ENCODE measurements around the gene TCF4. TPM values are rescaled to one million over a fixed set of nuclear protein-coding genes. Genes with fewer than 3 reads are reported as not detected.

Gene TCF4
- total RNA-seq, 5 donors from 2014 or later (not counting 1 experiment from before 2014, with no cell fraction given), result 2.6 to 11.0 (median 6.6) TPM

DNA sequence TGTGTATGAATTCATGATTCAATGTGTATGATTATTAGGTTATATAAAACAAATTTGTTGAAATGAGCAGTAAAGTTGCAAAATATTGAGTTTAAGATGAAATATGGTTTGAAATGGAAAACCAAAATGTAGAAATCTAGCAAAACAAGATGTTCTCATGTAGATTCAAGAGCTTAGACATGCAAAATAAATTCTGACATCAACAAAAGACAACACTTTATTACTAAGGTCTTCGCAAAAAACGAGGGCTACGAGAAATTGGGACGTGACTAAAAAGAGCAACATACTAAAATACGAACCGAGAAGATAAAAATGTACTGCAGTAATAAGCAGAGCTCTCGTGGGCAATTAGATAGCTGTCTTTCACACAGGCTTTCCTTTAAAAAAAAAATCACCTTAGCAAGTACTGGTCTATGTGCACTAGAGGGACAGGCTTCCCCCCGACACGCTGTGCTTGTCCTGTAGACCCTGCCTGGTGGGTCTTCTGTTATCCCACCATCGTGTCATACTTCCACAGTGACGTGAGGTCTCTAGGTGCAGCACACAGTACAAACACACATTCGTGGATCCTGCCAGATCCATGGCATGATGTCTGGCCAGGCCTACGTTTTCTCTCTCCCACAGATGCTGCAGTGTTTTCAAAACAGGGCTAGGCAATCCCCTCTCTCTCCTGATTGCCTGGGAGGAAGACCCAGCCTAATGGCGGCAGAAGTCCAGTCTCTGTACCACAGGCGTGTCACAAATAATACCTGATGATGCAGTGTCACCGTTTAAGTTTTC, 240.8 kb downstream of the TCF4 start:
- no peaks in the 10 kb centered on the region for H3K9me3 Mint-ChIP-seq
- H3K9me3 ChIP-seq, result no peaks in the 10 kb centered on the region
- H3K4me3 ChIP-seq (ENCODE audit: control insufficient read depth in 1 of 2, extremely low read depth in 1 of 2, low read length in 1 of 2), result no peak overlapping the region
- no peaks in the 10 kb centered on the region for H3K36me3 Mint-ChIP-seq
- no peak overlapping the region for H3K27ac Mint-ChIP-seq
- no peaks in the 10 kb centered on the region for H3K36me3 ChIP-seq (ENCODE audit: control insufficient read depth in 2 of 2, extremely low read depth in 1 of 2, insufficient read depth in 1 of 2, low read length in 1 of 2)
- ATAC-seq (replicated peaks in 1 of 4) (no peak), DNase-seq (no peak)
- 73% methylated on average over 13 of the region's 16 CpGs for WGBS (ENCODE audit: insufficient coverage)
- no peaks in the 10 kb centered on the region for H3K27me3 Mint-ChIP-seq
- H3K4me1 ChIP-seq (ENCODE audit: control insufficient read depth in 1 of 2, extremely low read depth in 1 of 2, insufficient read depth in 2 of 2, low read length in 2 of 2), result no peaks in the 10 kb centered on the region
- H3K27me3 ChIP-seq (replicated peaks in 1 of 2; ENCODE audit: control insufficient read depth in 2 of 2, extremely low read depth in 1 of 2, insufficient read depth in 2 of 2, low read length in 1 of 2), result no peaks in the 10 kb centered on the region
- H3K4me1 Mint-ChIP-seq, result no peaks in the 10 kb centered on the region
- no peak overlapping the region for H3K4me3 Mint-ChIP-seq
- ChIA-PET CTCF (no interaction called here), POLR2A (no interaction called here)
- H3K27ac ChIP-seq (ENCODE audit: low read length), result no peak overlapping the region

DNA sequence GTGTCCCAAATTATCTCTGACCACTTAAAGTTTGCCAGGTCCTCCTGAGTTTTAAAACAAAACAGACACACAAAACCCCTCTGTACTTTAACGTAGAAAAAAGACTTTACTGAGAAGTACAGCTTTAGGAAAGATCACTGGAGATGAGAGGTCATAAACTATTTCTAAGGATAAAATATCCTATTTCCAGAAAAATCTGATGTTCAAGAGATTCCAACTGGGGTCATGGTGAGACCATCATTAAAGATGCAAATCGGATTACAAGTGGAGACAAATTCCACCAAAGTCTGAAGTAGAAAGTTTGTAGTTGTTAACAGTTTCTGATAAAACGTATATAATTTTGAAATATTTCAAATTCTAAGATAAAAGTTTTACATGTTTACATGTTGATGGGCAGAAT, 241.6 kb downstream of the TCF4 start:
- no peaks in the 10 kb centered on the region for H3K36me3 Mint-ChIP-seq
- Histone ChIP-seq H3K9me3 (no peaks in the 10 kb centered on the region), H3K27me3 (replicated peaks in 1 of 2; ENCODE audit: control insufficient read depth in 2 of 2, extremely low read depth in 1 of 2, insufficient read depth in 2 of 2, low read length in 1 of 2) (no peaks in the 10 kb centered on the region), H3K4me3 (ENCODE audit: control insufficient read depth in 1 of 2, extremely low read depth in 1 of 2, low read length in 1 of 2) (no peak overlapping the region), H3K27ac (ENCODE audit: low read length) (no peak overlapping the region), H3K36me3 (ENCODE audit: control insufficient read depth in 2 of 2, extremely low read depth in 1 of 2, insufficient read depth in 1 of 2, low read length in 1 of 2) (no peaks in the 10 kb centered on the region), H3K4me1 (ENCODE audit: control insufficient read depth in 1 of 2, extremely low read depth in 1 of 2, insufficient read depth in 2 of 2, low read length in 2 of 2) (no peaks in the 10 kb centered on the region)
- H3K9me3 Mint-ChIP-seq, result no peaks in the 10 kb centered on the region
- CTCF ChIA-PET, result no interaction called here
- no peak overlapping the region for H3K4me3 Mint-ChIP-seq
- DNase-seq (no peak), ATAC-seq (replicated peaks in 1 of 4) (no peak)
- no peak overlapping the region for H3K27ac Mint-ChIP-seq
- H3K4me1 Mint-ChIP-seq, result no peaks in the 10 kb centered on the region
- POLR2A ChIA-PET, result no interaction called here
- no CpG with 5 or more reads among the region's 3 CpGs for WGBS (ENCODE audit: insufficient coverage)
- no peaks in the 10 kb centered on the region for H3K27me3 Mint-ChIP-seq

DNA sequence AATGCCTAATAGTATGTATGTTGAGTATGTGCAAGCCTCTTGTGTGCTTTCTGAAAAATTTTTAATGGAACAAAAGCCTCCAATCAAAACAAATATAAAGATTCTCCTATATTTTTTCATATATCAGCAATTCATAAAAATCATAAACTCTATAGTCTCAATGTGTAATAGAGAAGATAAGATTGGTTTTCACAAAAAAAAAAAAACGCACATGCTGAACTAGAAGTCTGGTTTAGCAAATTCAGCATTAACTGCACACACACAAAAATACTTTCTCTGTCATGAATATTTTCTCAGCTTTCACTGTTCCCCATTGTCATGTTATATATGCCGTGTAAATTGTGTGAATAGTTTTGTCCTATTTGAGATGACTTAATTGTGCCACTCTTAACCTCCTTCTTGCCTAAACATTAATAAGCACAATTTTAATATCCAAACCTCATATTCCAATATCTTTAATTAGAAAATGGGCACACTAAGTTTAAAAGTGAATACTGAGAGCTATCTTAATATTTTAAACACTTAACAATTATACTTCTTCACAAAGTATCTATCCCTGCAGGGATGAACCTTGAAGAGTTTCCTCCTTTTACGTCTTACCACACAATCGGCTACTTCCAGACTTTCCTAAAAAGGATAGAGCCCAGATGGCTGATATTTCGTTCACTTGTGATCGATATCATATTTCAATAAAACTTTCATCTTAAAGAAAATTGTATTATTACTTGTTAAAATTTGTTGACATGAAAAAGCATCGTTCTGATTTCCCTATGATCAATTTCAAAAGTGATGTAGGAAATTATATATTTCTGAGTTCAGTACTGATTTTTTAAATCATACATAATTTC, 242.7 kb downstream of the TCF4 start:
- no peak for ATAC-seq (replicated peaks in 1 of 4)
- Histone ChIP-seq H3K4me3 (ENCODE audit: control insufficient read depth in 1 of 2, extremely low read depth in 1 of 2, low read length in 1 of 2) (no peak overlapping the region), H3K27me3 (replicated peaks in 1 of 2; ENCODE audit: control insufficient read depth in 2 of 2, extremely low read depth in 1 of 2, insufficient read depth in 2 of 2, low read length in 1 of 2) (no peaks in the 10 kb centered on the region), H3K36me3 (ENCODE audit: control insufficient read depth in 2 of 2, extremely low read depth in 1 of 2, insufficient read depth in 1 of 2, low read length in 1 of 2) (no peaks in the 10 kb centered on the region), H3K27ac (ENCODE audit: low read length) (no peak overlapping the region), H3K4me1 (ENCODE audit: control insufficient read depth in 1 of 2, extremely low read depth in 1 of 2, insufficient read depth in 2 of 2, low read length in 2 of 2) (no peaks in the 10 kb centered on the region), H3K9me3 (no peaks in the 10 kb centered on the region)
- no peaks in the 10 kb centered on the region for H3K36me3 Mint-ChIP-seq
- H3K9me3 Mint-ChIP-seq, result no peaks in the 10 kb centered on the region
- POLR2A ChIA-PET, result interaction anchor here in 1 of 2 donors (1.1 kb wide), 1 partner anchor 12 kb away, joined by 4 read pairs; no protein-coding TSS in a partner anchor
- no peak overlapping the region for H3K27ac Mint-ChIP-seq
- no CpG with 5 or more reads among the region's 7 CpGs for WGBS (ENCODE audit: insufficient coverage)
- CTCF ChIA-PET, result no interaction called here
- H3K4me1 Mint-ChIP-seq, result no peaks in the 10 kb centered on the region
- no peak overlapping the region for H3K4me3 Mint-ChIP-seq
- no peak for DNase-seq
- H3K27me3 Mint-ChIP-seq, result no peaks in the 10 kb centered on the region

DNA sequence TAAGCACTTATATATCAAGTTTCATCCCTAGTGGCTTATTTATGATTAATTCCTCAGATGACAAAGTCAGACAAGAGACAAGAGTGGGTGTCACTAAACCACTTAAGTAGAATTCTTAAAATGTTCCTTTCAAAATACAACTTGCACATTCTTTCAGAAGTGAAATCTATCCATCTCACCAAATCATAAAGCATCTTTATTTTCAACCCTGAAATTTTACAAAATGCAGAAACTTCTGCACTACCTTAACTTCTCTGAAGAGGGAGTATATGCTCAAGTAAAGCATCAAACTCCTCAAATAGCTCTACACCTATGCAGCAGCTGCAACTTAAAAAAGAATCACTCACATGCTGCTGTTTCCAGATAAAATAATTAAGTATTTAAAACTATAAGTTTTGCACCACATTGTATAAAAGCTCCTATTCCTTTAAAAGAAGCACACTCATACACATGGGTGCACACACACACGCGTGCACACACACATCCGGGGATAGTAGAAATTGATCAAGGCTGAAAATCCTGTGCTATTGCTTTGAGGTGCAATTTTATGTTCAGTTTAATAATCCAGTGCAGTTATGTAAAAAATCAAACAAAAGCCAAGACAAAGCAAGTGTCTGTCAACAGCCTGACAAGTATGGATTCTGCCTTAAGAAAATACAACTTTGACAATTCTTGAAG, 244.5 kb downstream of the TCF4 start:
- WGBS (ENCODE audit: insufficient coverage), result no CpG with 5 or more reads among the region's 3 CpGs
- Histone ChIP-seq H3K36me3 (ENCODE audit: control insufficient read depth in 2 of 2, extremely low read depth in 1 of 2, insufficient read depth in 1 of 2, low read length in 1 of 2) (no peaks in the 10 kb centered on the region), H3K27ac (ENCODE audit: low read length) (no peak overlapping the region), H3K9me3 (no peaks in the 10 kb centered on the region), H3K4me1 (ENCODE audit: control insufficient read depth in 1 of 2, extremely low read depth in 1 of 2, insufficient read depth in 2 of 2, low read length in 2 of 2) (no peaks in the 10 kb centered on the region), H3K4me3 (ENCODE audit: control insufficient read depth in 1 of 2, extremely low read depth in 1 of 2, low read length in 1 of 2) (no peak overlapping the region), H3K27me3 (replicated peaks in 1 of 2; ENCODE audit: control insufficient read depth in 2 of 2, extremely low read depth in 1 of 2, insufficient read depth in 2 of 2, low read length in 1 of 2) (no peaks in the 10 kb centered on the region)
- no peak for ATAC-seq (replicated peaks in 1 of 4)
- POLR2A ChIA-PET, result no interaction called here
- DNase-seq, result no peak
- Mint-ChIP-seq H3K4me3 (no peak overlapping the region), H3K36me3 (no peaks in the 10 kb centered on the region), H3K9me3 (no peaks in the 10 kb centered on the region), H3K27ac (no peak overlapping the region), H3K4me1 (no peaks in the 10 kb centered on the region), H3K27me3 (no peaks in the 10 kb centered on the region)
- CTCF ChIA-PET, result no interaction called here

DNA sequence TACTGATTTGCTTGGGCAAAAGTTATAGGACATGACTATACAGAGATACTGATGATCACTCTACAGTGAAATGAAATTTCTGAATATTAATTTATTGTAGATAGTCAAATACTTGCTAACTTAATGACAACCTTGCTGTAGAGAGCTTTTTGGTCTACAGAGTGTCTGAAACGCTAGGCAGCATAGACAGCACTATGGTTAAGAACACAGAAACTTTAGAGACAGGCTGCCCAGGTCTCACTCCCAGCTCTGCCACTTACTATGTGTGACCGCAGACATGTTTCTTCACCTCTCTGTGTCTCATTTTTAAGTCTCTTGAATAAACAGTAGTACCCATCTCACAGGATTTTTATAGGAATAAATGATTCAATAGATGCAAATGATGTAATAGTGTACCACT, 247.0 kb downstream of the TCF4 start:
- no peaks in the 10 kb centered on the region for H3K9me3 Mint-ChIP-seq
- H3K27me3 ChIP-seq (replicated peaks in 1 of 2; ENCODE audit: control insufficient read depth in 2 of 2, extremely low read depth in 1 of 2, insufficient read depth in 2 of 2, low read length in 1 of 2), result no peaks in the 10 kb centered on the region
- no peak overlapping the region for H3K4me3 Mint-ChIP-seq
- no peak for DNase-seq
- WGBS (ENCODE audit: insufficient coverage), result no CpG with 5 or more reads among the region's 2 CpGs
- CTCF ChIA-PET, result interaction anchor here (0.7 to 0.8 kb wide), 2 partner anchors 44 to 95 kb away, joined by 3 to 4 read pairs; no protein-coding TSS in a partner anchor
- POLR2A ChIA-PET, result no interaction called here
- no peak overlapping the region for H3K4me3 ChIP-seq (ENCODE audit: control insufficient read depth in 1 of 2, extremely low read depth in 1 of 2, low read length in 1 of 2)
- H3K9me3 ChIP-seq, result no peaks in the 10 kb centered on the region
- H3K27me3 Mint-ChIP-seq, result peaks cover 0 to 5% of the 10 kb centered on the region in 2 donors
- H3K27ac ChIP-seq (ENCODE audit: low read length), result no peak overlapping the region
- no peak overlapping the region for H3K27ac Mint-ChIP-seq
- H3K36me3 Mint-ChIP-seq, result no peaks in the 10 kb centered on the region
- no peak for ATAC-seq (replicated peaks in 1 of 4)
- no peaks in the 10 kb centered on the region for H3K36me3 ChIP-seq (ENCODE audit: control insufficient read depth in 2 of 2, extremely low read depth in 1 of 2, insufficient read depth in 1 of 2, low read length in 1 of 2)
- H3K4me1 ChIP-seq (ENCODE audit: control insufficient read depth in 1 of 2, extremely low read depth in 1 of 2, insufficient read depth in 2 of 2, low read length in 2 of 2), result no peaks in the 10 kb centered on the region
- H3K4me1 Mint-ChIP-seq, result no peaks in the 10 kb centered on the region

DNA sequence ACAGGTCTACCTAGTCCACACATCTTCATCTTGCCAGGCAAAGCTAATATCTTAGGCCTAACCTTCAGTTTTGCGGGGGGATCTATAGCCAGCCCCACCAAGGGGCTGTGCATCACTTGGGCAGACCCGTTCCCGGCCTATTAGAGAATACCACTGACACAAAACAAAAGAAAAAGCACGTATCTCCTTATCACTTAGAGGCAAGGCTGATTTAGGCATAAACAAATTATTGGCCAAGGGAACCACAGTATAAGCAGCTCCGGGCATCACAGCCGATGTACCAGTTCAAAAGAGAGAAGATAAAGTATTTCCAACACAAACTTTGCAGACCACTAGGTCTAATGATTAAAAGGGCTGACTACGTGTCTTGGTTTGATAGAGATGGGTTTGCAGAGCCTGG, 248.0 kb downstream of the TCF4 start:
- CTCF ChIA-PET, result no interaction called here
- Histone ChIP-seq H3K27me3 (replicated peaks in 1 of 2; ENCODE audit: control insufficient read depth in 2 of 2, extremely low read depth in 1 of 2, insufficient read depth in 2 of 2, low read length in 1 of 2) (no peaks in the 10 kb centered on the region), H3K4me1 (ENCODE audit: control insufficient read depth in 1 of 2, extremely low read depth in 1 of 2, insufficient read depth in 2 of 2, low read length in 2 of 2) (no peaks in the 10 kb centered on the region), H3K4me3 (ENCODE audit: control insufficient read depth in 1 of 2, extremely low read depth in 1 of 2, low read length in 1 of 2) (no peak overlapping the region), H3K9me3 (no peaks in the 10 kb centered on the region), H3K27ac (ENCODE audit: low read length) (no peak overlapping the region), H3K36me3 (ENCODE audit: control insufficient read depth in 2 of 2, extremely low read depth in 1 of 2, insufficient read depth in 1 of 2, low read length in 1 of 2) (no peaks in the 10 kb centered on the region)
- H3K27ac Mint-ChIP-seq, result no peak overlapping the region
- POLR2A ChIA-PET, result no interaction called here
- no peaks in the 10 kb centered on the region for H3K36me3 Mint-ChIP-seq
- H3K4me3 Mint-ChIP-seq, result no peak overlapping the region
- H3K27me3 Mint-ChIP-seq, result peaks cover 0 to 5% of the 10 kb centered on the region in 2 donors
- DNase-seq (no peak), ATAC-seq (replicated peaks in 1 of 4) (no peak)
- no peaks in the 10 kb centered on the region for H3K9me3 Mint-ChIP-seq
- WGBS (ENCODE audit: insufficient coverage), result 100% methylated on average over 1 of the region's 7 CpGs
- no peaks in the 10 kb centered on the region for H3K4me1 Mint-ChIP-seq

Measured in T-cell (primary cell).